GM18502 (cell line): ENCODE measurements around the gene MGAT4D.
"Not testable (repeated sequence)": the region's sequence is repeated elsewhere in the genome, so short reads cannot be mapped to it uniquely, and the experiment has no call there.

ENCODE experiments used
- ATAC-seq: cut with Tn5 transposase; IDR thresholded peaks from one replicate; pipeline ENCODE4 v1.9.1; 2021; ENCODE audit warnings: mild to moderate bottlenecking; ENCODE audit not compliant: unreplicated experiment, poor library complexity

Gene MGAT4D

GRCh38 chr4:140444347-140444746 lies 53.7 kb downstream of the MGAT4D start:
- ATAC-seq: not testable (repeated sequence)

- no peak for ATAC-seq
These were observed 58.4 kb downstream of the MGAT4D start for GRCh38 chr4:140439644-140440142.

DNA sequence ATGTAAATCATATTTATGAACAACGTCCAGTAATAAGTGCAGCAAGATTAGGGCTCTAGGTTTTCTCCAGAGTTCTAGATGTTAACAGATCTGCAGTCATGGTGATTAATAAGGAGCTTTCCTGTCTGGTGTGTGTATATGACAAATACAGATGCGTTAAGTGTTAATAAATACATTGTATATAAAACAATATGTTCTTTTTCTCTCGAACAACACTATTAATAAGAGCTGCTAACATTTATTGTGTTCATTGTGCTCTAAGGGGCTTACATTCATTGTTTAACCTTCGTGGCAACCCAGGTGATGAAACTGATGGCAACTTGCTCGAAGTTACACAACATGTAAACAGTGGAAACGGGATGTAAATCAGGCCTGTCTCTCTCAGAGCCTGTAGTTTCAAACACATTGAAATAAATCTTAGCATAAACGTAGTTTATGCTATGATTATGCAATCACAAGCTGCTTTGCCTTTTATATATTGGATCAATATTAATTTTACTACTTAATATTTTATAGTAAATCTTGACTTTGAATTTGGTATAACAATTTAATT lies 70.1 kb downstream of the MGAT4D start:
- no peak for ATAC-seq

- peak; percentile 90 for ATAC-seq
These were observed 70.8 kb downstream of the MGAT4D start, which contains the start of gene CLGN for GRCh38 chr4:140427106-140427918. Gene CLGN, minus strand, starts transcription at chr4:140427648. Its CDS starts 14,570 bp downstream, at chr4:140413078.

DNA sequence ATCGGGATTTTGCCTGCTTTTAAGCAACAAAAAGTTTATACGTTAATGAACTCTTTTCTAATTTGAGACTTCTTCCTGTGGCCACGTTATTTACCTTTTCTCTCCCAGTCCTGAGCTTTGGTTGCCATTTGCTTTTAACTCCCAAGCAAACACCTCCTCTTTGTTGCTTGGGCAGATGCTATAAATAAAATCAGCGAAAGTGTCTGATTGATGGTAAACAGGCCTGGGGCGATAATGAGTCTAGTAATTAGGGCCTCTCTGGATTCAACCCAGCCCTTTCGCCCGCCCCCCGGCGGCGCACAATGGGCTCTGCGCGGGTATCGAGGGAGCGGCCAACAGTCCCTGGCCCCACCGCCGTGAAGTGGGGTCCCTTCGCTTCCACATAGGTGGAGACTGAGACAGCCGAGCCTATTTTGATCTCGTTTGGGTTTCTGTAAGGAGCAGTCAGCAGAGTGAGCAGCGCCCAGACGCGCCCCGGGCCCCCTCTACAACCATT lies 71.4 kb downstream of the MGAT4D start:
- peak; percentile 23 for ATAC-seq

DNA sequence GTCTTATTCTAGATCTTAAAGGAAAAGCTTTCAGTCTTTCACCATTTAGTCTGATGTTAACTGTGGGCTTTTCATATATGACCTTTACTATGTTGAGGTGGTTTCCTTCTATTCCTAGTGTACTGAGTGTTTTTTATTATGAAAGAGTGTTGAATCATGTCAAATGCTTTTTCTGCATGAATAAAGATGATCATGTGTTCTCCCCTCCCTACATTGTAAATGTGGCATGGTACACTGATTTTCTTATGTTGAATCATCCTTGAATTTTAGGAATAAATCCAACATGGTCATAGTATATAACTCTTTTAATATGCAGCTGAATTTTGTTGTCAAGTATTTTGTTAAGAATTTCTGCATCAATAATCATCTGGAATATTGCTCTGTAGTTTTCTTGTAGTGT lies 75.0 kb downstream of the MGAT4D start:
- no peak for ATAC-seq

DNA sequence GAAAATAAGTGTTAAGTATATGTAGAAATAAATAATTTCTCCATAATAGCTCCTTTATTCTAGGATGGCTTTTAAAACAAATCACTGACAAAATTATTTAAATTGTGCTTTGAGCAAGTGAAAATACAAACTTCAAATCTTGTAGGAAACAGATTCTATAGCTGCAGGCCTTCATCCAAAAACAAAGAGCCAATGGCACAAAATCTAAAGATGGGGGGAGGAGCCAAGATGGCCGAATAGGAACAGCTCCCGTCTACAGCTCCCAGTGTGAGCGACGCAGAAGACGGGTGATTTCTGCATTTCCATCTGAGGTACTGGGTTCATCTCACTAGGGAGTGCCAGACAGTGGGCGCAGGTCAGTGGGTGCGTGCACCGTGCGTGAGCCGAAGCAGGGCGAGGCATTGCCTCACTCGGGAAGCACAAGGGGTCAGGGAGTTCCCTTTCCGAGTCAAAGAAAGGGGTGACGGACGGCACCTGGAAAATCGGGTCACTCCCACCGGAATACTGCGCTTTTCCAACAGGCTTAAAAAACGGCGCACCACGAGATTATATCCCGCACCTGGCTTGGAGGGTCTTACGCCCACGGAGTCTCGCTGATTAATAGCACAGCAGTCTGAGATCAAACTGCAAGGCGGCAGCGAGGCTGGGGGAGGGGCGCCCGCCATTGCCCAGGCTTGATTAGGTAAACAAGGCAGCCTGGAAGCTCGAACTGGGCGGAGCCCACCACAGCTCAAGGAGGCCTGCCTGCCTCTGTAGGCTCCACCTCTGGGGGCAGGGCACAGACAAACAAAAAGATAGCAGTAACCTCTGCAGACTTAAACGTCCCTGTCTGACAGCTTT lies 84.7 kb downstream of the MGAT4D start:
- ATAC-seq: not testable (repeated sequence)

GRCh38 chr4:140408974-140409373 lies 89.1 kb downstream of the MGAT4D start:
- ATAC-seq: no peak

DNA sequence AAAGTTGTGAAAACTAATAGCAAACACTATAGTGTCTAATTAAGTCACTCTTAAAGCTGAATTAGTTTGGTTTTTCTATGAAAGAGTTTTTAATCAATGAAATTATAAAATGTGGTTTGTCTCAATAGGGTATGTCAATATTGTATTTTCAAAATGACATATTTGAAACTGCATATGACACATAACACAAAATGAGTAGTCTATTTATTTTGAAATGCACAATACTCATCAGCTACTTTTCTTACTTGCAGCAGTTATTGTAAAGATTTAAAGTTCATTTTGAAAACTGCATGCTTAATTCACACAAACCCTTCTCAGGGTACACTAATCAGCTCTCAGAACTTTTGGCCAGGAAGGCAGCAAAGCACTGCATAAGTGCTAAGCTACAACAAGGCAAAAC lies 91.8 kb downstream of the MGAT4D start:
- ATAC-seq: no peak

DNA sequence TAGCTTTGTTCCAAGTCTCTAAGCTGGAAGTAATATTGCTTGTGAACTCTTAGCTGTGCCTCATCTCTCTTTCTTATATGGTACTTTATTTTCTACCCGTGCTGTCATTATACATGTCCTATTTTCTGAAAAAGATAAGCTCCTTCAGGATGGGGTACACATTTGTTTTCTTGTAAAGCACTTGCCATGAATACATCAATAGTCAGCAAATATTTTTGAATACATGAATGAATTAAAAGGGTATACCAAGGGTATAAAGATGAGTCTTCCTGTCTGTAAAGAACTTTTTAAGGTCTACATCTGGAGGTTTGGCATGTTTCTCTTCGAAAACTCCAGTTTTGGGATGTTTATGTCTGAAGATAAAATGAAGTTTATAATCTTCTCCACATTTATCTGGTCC lies 98.0 kb downstream of the MGAT4D start:
- no peak for ATAC-seq

DNA sequence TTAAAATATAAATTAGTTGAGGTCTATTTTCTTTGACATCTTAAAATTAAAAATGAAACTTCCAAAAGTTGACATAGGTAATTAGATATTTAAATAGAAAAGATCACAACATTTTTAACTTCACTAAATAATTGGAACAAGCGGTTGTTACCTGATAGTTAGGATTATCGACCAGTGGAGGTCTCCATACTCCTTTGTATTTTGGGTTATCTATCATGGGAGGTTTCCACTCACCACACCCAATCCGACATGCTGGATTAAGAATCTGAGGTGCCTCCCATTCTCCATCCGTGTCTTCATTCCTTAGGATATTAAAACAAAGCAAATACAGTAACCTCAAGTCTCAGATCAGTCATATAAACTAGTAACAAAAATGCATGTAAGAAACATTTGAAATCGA lies 102.4 kb downstream of the MGAT4D start:
- ATAC-seq: no peak
